Panc1 (cell line): ENCODE data around the gene SIRPB1. TPM values are rescaled to one million over a fixed set of nuclear protein-coding genes. Genes with fewer than 3 reads are reported as not detected.

Experiments used
- ATAC-seq: fragments of 200-7000 bp; cut with Tn5 transposase; 2 replicates; pipeline ENCODE4 v1.9.1; 2020; ENCODE audit warnings: mild to moderate bottlenecking, moderate library complexity
- BruUV-seq: library from RNA; stranded (reverse); fragments of 400-500 nt; replicated peaks from 2 replicates; lab custom pipeline; 2021; lab: Mats Ljungman, UMichigan
- CTCF ChIA-PET: fragments of 300-600 bp; sonication (Branson Sonifier 250); formaldehyde crosslinking; loops from one replicate; lab custom pipeline; 2022; ENCODE audit warnings: antibody characterized with exemption; lab: Charles Lee
- POLR2A ChIA-PET: fragments of 300-600 bp; sonication (Branson Sonifier 250); formaldehyde crosslinking; loops from one replicate; lab custom pipeline; 2022; ENCODE audit warnings: antibody characterized with exemption; lab: Charles Lee
- DNase-seq: peaks from one replicate; pipeline ENCODE4 v3.0.0-alpha.2; 2010; ENCODE audit warnings: low read depth, low spot score
- H3K27ac ChIP-seq: 2 replicates; pipeline ENCODE4 v1.5.1; 2011; ENCODE audit warnings: mild to moderate bottlenecking, low read length, inconsistent platforms
- H3K27me3 ChIP-seq: fragments of 200-500 bp; sonication (Bioruptor generic); 2 replicates; pipeline ENCODE4 v1.6.0; 2014; ENCODE audit warnings: low read length, inconsistent platforms; ENCODE audit not compliant: control insufficient read depth, insufficient read depth
- H3K36me3 ChIP-seq: fragments of 200-500 bp; sonication (Bioruptor generic); 2 replicates; pipeline ENCODE4 v1.5.1; 2014; ENCODE audit warnings: inconsistent platforms, mild to moderate bottlenecking, low read length, moderate library complexity; ENCODE audit not compliant: control insufficient read depth, insufficient read depth
- H3K4me1 ChIP-seq: 2 replicates; pipeline ENCODE4 v1.5.1; 2011; ENCODE audit warnings: inconsistent platforms, mild to moderate bottlenecking, low read length, moderate library complexity; ENCODE audit not compliant: control insufficient read depth, insufficient read depth
- H3K4me3 ChIP-seq, 2 experiments: 2 replicates each; pipeline ENCODE4 v1.5.1; 2011 to 2012; ENCODE audit warnings: low read depth in 2 of 2, low read length in 2 of 2, mild to moderate bottlenecking in 2 of 2, inconsistent platforms in 1 of 2, moderate library complexity in 1 of 2
- H3K9me3 ChIP-seq: fragments of 200-500 bp; sonication (Bioruptor generic); 2 replicates; pipeline ENCODE4 v1.5.1; 2014; ENCODE audit warnings: low read depth, mild to moderate bottlenecking, inconsistent platforms, low read length, moderate library complexity; ENCODE audit not compliant: control insufficient read depth, insufficient read depth
- CTCF ChIP-seq: fragments of 450-650 bp; IDR thresholded peaks from 2 replicates; pipeline ENCODE4 v1.5.1; 2017; ENCODE audit warnings: mild to moderate bottlenecking
- POLR2AphosphoS5 ChIP-seq: IDR thresholded peaks from 2 replicates; pipeline ENCODE4 v1.6.1; 2012; ENCODE audit warnings: mild to moderate bottlenecking, low read depth, low read length, moderate library complexity
- SIN3A ChIP-seq: IDR thresholded peaks from 2 replicates; pipeline ENCODE4 v1.6.1; 2012; ENCODE audit warnings: low read depth, mild to moderate bottlenecking, low read length, moderate library complexity, borderline replicate concordance; ENCODE audit not compliant: insufficient read depth
- TCF7L2 ChIP-seq: IDR thresholded peaks from 2 replicates; pipeline ENCODE4 v1.6.1; 2011; ENCODE audit warnings: mild to moderate bottlenecking, low read depth, low read length, inconsistent platforms
- in situ Hi-C: cut with HindIII; loops from 2 replicates; pipeline ENCODE4 v1.10.0; 2016; ENCODE audit warnings: low sequenced_read_pairs, low pct_unique_long_range_greater_than_20kb
- intact Hi-C: fragments of 100-400 bp; cut with micrococcal nuclease; formaldehyde crosslinking; loops from one replicate; pipeline ENCODE4 v1.10.0; 2022; ENCODE audit not compliant: unreplicated experiment
- total RNA-seq: library from RNA; stranded (reverse); gene quantifications from one replicate; pipeline ENCODE4 v1.2.1, GENCODE V29; 2021; ENCODE audit not compliant: unreplicated experiment
- TF ChIP-seq, protein P1 (sequence below), 2 experiments: IDR thresholded peaks; 2 replicates each; pipeline ENCODE4 v1.6.1; 2011 to 2012; ENCODE audit warnings: low read depth in 2 of 2, control low read depth in 1 of 2, low read length in 1 of 2, mild to moderate bottlenecking in 1 of 2, moderate library complexity in 1 of 2; ENCODE audit not compliant: insufficient read depth in 1 of 2

Gene SIRPB1
- total RNA-seq, 1 experiment from 2014 or later = 0.72 TPM

- ATAC-seq = no peak
- no peak overlapping the region for H3K4me3 ChIP-seq
- H3K9me3 ChIP-seq = no peaks in the 10 kb centered on the region
- intact Hi-C loops = no loop called here
- DNase-seq = no peak
- CTCF ChIA-PET = no interaction called here
- H3K4me1 ChIP-seq = no peaks in the 10 kb centered on the region
- H3K27ac ChIP-seq = no peak overlapping the region
- in situ Hi-C loops = no loop called here
- no peaks in the 10 kb centered on the region for H3K36me3 ChIP-seq
- TF ChIP-seq CTCF (no peak), SIN3A (no peak), TCF7L2 (no peak), POLR2AphosphoS5 (no peak)
- TF ChIP-seq, protein P1, sequence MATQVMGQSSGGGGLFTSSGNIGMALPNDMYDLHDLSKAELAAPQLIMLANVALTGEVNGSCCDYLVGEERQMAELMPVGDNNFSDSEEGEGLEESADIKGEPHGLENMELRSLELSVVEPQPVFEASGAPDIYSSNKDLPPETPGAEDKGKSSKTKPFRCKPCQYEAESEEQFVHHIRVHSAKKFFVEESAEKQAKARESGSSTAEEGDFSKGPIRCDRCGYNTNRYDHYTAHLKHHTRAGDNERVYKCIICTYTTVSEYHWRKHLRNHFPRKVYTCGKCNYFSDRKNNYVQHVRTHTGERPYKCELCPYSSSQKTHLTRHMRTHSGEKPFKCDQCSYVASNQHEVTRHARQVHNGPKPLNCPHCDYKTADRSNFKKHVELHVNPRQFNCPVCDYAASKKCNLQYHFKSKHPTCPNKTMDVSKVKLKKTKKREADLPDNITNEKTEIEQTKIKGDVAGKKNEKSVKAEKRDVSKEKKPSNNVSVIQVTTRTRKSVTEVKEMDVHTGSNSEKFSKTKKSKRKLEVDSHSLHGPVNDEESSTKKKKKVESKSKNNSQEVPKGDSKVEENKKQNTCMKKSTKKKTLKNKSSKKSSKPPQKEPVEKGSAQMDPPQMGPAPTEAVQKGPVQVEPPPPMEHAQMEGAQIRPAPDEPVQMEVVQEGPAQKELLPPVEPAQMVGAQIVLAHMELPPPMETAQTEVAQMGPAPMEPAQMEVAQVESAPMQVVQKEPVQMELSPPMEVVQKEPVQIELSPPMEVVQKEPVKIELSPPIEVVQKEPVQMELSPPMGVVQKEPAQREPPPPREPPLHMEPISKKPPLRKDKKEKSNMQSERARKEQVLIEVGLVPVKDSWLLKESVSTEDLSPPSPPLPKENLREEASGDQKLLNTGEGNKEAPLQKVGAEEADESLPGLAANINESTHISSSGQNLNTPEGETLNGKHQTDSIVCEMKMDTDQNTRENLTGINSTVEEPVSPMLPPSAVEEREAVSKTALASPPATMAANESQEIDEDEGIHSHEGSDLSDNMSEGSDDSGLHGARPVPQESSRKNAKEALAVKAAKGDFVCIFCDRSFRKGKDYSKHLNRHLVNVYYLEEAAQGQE (IDR thresholded peaks at IDR 0.05; ENCODE audit: insufficient read depth in 1 of 2, low read depth in 2 of 2, low read length in 1 of 2) = no peak
- POLR2A ChIA-PET = no interaction called here
- H3K27me3 ChIP-seq = peaks cover 9% of the 10 kb centered on the region; the same call in 1 of the 2 replicates
- no TSS peak for BruUV-seq
Observed at GRCh38 chr20:1648101-1648500, 28.3 kb upstream of the SIRPB1 start.

GRCh38 chr20:1646975-1647431 lies 27.2 kb upstream of the SIRPB1 start:
- Histone ChIP-seq H3K9me3 (no peaks in the 10 kb centered on the region), H3K27ac (no peak overlapping the region), H3K4me3 (no peak overlapping the region), H3K27me3 (peaks cover 9% of the 10 kb centered on the region; the same call in 1 of the 2 replicates), H3K36me3 (no peaks in the 10 kb centered on the region), H3K4me1 (no peaks in the 10 kb centered on the region)
- ChIA-PET POLR2A (no interaction called here), CTCF (no interaction called here)
- intact Hi-C loops = no loop called here
- TF ChIP-seq SIN3A (no peak), CTCF (no peak), POLR2AphosphoS5 (no peak), TCF7L2 (no peak)
- TF ChIP-seq, protein P1 (IDR thresholded peaks at IDR 0.05; ENCODE audit: insufficient read depth in 1 of 2, low read depth in 2 of 2, low read length in 1 of 2) = no peak
- in situ Hi-C loops = no loop called here
- no TSS peak for BruUV-seq
- DNase-seq (no peak), ATAC-seq (no peak)
